Epithelial cell of esophagus (primary cell): ENCODE data around the gene TMEM17.

Source experiments
- DNase-seq: peaks from one replicate; pipeline ENCODE4 v3.0.0; 2010; ENCODE audit warnings: low read depth
- H3K4me3 ChIP-seq: 2 replicates; pipeline ENCODE4 v1.5.1; 2011; ENCODE audit warnings: mild to moderate bottlenecking, low read length, control low read depth
- CTCF ChIP-seq: IDR thresholded peaks from 2 replicates; pipeline ENCODE4 v1.5.1; 2011; ENCODE audit warnings: low read depth, mild to moderate bottlenecking, low read length, control low read depth, inconsistent platforms; ENCODE audit not compliant: insufficient read depth; ENCODE audit errors: missing control alignments

The TMEM17 gene

GRCh38 chr2:62506421-62506750 is 391 bp upstream of the TMEM17 start:
- peak overlapping the region; percentile 65 for H3K4me3 ChIP-seq
- no peak for DNase-seq
- no peak for TF ChIP-seq CTCF

GRCh38 chr2:62505109-62505749 is 766 bp downstream of the TMEM17 start:
- peak; percentile 7 for DNase-seq
- TF ChIP-seq CTCF: no peak
- H3K4me3 ChIP-seq: peak overlapping the region; percentile 65

GRCh38 chr2:62504657-62505056 is 1.3 kb downstream of the TMEM17 start:
- no peak overlapping the region for H3K4me3 ChIP-seq
- no peak for TF ChIP-seq CTCF
- DNase-seq: no peak

GRCh38 chr2:62501794-62502500 is 4.0 kb downstream of the TMEM17 start:
- TF ChIP-seq CTCF: no peak
- no peak overlapping the region for H3K4me3 ChIP-seq
- DNase-seq: peak; percentile 85

GRCh38 chr2:62501069-62501468 is 4.9 kb downstream of the TMEM17 start:
- H3K4me3 ChIP-seq: no peak overlapping the region
- TF ChIP-seq CTCF: no peak
- no peak for DNase-seq

GRCh38 chr2:62499430-62500060 is 6.5 kb downstream of the TMEM17 start:
- DNase-seq: no peak
- TF ChIP-seq CTCF: no peak
- H3K4me3 ChIP-seq: no peak overlapping the region
